Neural cell (in vitro differentiated cells): Measurements from ENCODE around the gene CFTR.

Source experiments
- EP300 ChIP-seq: fragments of 450-650 bp; conservative IDR thresholded peaks from 2 replicates; pipeline ENCODE4 v1.6.1; 2014; ENCODE audit warnings: antibody characterized with exemption, mild to moderate bottlenecking, moderate library complexity; ENCODE audit not compliant: poor library complexity, severe bottlenecking
- EZH2 ChIP-seq: fragments of 200-600, 300-800 bp; shearing (Covaris generic), sonication (generic); IDR thresholded peaks from 2 replicates; pipeline ENCODE4 v1.6.1; 2014; ENCODE audit warnings: antibody characterized with exemption, low read length, borderline replicate concordance, mild to moderate bottlenecking; ENCODE audit not compliant: insufficient read depth, poor library complexity, severe bottlenecking
- POLR2AphosphoS5 ChIP-seq: IDR thresholded peaks from 2 replicates; pipeline ENCODE4 v1.6.1; 2012
- RAD21 ChIP-seq: fragments of 450-650 bp; conservative IDR thresholded peaks from 2 replicates; pipeline ENCODE4 v1.6.1; 2014; ENCODE audit warnings: antibody characterized with exemption, mild to moderate bottlenecking, moderate library complexity
- SMC3 ChIP-seq: fragments of 450-650 bp; conservative IDR thresholded peaks from 2 replicates; pipeline ENCODE4 v1.6.1; 2014; ENCODE audit warnings: antibody characterized with exemption, mild to moderate bottlenecking, moderate library complexity; ENCODE audit not compliant: poor library complexity
- TAF1 ChIP-seq: IDR thresholded peaks from 2 replicates; pipeline ENCODE4 v1.6.1; 2012; ENCODE audit warnings: low read depth
- TF ChIP-seq, protein P1 (sequence below): fragments of 450-650 bp; IDR thresholded peaks from 2 replicates; pipeline ENCODE4 v1.5.1; 2014; ENCODE audit warnings: antibody characterized with exemption, mild to moderate bottlenecking, moderate library complexity; ENCODE audit not compliant: poor library complexity, severe bottlenecking
- TF ChIP-seq, protein P2 (sequence below): IDR thresholded peaks from 2 replicates; pipeline ENCODE4 v1.6.1; 2012; ENCODE audit warnings: borderline replicate concordance

DNA sequence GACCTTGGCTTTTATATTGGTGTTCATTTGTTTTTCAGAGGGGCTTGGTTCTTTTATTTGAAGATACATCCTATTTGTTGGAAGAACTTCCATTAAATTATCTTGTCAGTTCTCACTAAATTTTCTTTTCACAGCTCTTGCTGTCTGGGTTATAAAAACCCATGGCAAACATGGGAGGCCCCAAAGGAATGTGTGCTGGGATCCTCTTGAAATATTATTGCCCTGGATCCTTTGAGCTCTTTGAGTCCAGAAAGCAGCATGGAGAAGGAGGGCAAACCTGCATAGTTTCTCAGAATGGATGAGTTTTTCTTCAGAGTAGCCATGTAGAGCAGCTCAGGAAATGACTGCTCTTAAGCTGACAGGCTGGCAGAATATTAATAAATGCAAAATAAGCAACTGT, 206.0 kb downstream of the CFTR start:
- TF ChIP-seq, protein P1, sequence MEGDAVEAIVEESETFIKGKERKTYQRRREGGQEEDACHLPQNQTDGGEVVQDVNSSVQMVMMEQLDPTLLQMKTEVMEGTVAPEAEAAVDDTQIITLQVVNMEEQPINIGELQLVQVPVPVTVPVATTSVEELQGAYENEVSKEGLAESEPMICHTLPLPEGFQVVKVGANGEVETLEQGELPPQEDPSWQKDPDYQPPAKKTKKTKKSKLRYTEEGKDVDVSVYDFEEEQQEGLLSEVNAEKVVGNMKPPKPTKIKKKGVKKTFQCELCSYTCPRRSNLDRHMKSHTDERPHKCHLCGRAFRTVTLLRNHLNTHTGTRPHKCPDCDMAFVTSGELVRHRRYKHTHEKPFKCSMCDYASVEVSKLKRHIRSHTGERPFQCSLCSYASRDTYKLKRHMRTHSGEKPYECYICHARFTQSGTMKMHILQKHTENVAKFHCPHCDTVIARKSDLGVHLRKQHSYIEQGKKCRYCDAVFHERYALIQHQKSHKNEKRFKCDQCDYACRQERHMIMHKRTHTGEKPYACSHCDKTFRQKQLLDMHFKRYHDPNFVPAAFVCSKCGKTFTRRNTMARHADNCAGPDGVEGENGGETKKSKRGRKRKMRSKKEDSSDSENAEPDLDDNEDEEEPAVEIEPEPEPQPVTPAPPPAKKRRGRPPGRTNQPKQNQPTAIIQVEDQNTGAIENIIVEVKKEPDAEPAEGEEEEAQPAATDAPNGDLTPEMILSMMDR, result no peak
- TF ChIP-seq EP300 (no peak), TAF1 (no peak), EZH2 (no peak), POLR2AphosphoS5 (no peak), RAD21 (no peak), SMC3 (no peak)
- TF ChIP-seq, protein P2, sequence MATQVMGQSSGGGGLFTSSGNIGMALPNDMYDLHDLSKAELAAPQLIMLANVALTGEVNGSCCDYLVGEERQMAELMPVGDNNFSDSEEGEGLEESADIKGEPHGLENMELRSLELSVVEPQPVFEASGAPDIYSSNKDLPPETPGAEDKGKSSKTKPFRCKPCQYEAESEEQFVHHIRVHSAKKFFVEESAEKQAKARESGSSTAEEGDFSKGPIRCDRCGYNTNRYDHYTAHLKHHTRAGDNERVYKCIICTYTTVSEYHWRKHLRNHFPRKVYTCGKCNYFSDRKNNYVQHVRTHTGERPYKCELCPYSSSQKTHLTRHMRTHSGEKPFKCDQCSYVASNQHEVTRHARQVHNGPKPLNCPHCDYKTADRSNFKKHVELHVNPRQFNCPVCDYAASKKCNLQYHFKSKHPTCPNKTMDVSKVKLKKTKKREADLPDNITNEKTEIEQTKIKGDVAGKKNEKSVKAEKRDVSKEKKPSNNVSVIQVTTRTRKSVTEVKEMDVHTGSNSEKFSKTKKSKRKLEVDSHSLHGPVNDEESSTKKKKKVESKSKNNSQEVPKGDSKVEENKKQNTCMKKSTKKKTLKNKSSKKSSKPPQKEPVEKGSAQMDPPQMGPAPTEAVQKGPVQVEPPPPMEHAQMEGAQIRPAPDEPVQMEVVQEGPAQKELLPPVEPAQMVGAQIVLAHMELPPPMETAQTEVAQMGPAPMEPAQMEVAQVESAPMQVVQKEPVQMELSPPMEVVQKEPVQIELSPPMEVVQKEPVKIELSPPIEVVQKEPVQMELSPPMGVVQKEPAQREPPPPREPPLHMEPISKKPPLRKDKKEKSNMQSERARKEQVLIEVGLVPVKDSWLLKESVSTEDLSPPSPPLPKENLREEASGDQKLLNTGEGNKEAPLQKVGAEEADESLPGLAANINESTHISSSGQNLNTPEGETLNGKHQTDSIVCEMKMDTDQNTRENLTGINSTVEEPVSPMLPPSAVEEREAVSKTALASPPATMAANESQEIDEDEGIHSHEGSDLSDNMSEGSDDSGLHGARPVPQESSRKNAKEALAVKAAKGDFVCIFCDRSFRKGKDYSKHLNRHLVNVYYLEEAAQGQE, result no peak
